Epithelial cell of prostate (primary cell): Measurements from ENCODE around the gene FBXW4.
"Not testable (repeated sequence)": the region's sequence is repeated elsewhere in the genome, so short reads cannot be mapped to it uniquely, and the experiment has no call there.

Source experiments
- DNase-seq: peaks from one replicate; pipeline ENCODE4 v3.0.0-alpha.2; 2011; ENCODE audit warnings: low read depth, low spot score
- H3K27ac ChIP-seq: fragments of 450-650 bp; 2 replicates; pipeline ENCODE4 v1.5.1; 2017; ENCODE audit warnings: mild to moderate bottlenecking

Gene FBXW4

DNA sequence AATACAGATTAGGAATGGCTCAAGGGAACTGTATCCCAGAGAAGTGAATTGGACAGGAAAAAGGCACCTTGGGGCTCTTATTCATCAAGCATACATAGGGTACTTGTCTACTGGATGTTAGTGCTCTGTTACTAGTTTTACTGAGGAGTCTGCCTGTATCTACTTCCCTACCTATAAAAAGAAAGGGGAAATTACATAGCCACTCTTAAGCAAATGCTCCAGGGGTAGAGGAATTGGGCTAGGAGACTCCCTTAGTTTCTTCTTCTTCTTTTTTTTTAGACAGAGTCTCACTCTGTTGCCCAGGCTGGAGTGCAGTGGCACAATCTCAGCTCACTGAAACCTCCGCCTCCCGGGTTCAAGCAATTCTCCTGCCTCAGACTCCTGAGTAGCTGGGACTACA, 101.6 kb downstream of the FBXW4 start:
- DNase-seq, H3K27ac ChIP-seq: not testable (repeated sequence)

DNA sequence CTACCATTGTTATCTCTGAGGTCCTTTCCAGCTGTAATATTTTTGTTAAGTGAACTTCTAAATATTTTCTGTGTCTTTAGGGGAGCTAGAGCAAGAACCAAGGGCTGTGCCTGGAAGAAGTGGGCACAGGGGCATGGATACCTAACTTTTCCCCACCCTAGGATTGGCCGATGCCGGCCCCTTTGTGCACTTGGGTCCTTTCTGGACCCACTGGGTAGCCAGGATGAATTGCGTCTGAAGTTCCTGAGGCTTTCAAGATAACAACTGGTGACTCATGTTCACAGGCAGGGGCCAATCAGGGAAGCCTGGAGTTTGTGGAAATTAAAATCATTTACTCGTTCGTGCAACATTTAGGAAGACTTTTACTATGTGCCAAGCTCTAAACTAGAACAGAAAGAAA, 106.1 kb downstream of the FBXW4 start:
- DNase-seq: no peak

DNA sequence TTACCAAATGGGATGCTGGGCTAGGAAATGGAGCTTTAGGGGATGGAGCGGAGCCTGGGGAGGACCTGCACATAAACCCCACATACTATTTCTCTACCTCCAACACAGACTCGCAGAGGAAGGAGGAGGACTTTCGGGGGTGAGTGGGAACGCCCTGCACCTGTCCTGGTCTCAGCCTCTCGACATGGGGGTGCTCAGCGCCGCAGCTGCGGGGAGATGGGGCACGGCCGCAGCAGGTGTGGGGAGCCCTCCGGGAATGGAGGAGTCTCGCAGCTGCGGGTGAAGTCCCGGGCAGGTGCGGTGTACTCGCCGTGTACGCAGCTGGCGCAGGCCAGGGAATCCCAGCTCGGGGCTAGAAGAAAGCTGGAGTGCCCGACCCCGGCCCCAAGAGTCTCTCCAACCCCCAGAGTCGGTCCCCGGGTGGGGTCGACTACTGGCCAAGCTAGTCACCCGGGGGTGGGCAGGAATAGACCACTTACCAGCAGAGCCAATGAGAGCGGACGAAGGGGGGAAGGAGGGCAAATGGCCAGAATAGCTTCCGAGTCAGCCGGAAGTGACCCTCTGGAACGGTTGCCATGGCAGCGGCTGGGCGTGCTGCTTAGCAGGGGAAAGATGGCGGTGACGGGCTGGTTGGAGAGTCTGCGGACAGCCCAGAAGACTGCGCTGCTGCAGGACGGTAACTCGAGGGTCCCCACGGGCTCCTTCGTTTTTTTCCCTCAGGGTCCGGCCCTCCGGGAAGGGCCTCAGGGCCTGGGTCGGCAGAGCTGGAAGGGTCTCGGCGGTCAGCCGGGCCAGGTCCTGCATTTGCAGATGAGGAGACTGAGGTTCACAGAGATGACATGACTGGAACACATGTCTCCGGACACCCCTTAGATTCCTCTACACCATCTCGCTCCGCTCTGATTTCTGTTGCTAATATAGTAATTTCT, 107.0 kb downstream of the FBXW4 start, which contains the start of the genes DPCD and POLL:
TSS of gene DPCD (plus strand) at position 597 of the 929 bp plus-strand sequence. CDS start at position 613, 16 bp downstream.
TSS of gene POLL (minus strand) at position 533 of the 929 bp plus-strand sequence. CDS start 897 bp downstream, outside the sequence.
- peak; percentile 45 for DNase-seq
- no peak within 1 kb of the TSS for H3K27ac ChIP-seq

More for the DNA sequence above, 106.1 kb downstream of the FBXW4 start:
- no peak overlapping the region for H3K27ac ChIP-seq

DNA sequence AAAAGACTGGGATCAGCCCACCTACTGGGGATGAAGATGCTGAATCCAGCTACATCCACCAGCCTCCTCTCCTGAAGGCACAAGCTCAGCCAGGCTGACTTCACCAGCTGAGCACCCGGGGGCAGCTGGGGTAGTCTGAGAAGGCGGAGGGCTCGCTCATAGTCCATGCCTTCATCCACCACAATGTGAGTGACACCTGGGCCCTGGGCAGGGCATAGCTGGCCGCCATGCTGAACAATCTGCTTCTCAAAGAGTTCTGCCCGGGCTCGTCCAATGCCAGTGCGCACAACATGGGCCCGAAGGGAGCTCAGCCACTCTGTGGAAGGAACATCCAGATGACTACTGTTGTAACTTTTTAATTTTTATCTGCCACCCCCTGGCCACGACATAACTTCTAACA, 109.1 kb downstream of the FBXW4 start:
- no peak for DNase-seq
- no peak overlapping the region for H3K27ac ChIP-seq

DNA sequence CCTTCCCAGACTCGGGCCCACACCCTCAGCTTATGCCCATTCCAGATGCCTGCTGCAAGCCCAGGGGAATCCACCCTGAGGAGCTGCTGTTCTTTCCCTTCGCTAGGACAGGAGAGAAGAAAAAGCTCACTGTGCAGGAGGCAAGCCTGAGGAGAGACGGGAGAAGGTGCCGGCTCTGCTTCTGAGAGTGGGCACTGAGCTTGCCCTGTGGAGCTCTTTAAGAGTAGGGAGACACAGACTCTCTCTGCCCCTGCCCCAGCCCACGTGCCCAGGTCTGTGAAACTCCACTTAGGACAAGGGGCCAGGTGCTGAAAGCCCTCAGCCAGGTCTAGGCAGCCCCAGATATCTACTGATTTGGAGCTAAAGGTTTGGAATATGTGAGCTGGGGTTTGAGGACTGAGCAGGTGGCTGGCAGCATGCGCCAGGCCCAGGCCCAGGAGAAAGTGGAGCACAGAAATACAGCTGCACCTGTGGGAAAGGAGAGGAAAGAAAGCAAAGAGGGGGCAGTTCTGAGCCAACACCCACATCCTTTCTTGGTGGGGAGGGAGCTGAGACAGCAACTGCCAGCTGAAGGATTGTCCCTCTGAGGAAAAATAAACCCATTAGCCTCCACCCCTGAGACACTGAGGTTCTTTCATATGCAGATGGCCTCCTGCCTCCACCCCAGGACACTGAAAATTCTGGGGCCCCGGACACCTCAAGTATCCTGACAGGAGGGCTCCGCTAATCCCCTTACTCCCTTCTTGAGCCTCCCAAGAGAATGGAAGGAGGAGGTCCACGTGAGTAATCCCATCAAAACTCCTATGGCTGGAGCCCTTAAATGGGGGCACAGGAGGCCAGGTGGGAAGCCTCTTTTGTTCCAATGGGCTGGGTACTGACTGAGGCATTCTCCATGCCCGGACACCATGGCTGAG, 114.2 kb downstream of the FBXW4 start:
- no peak for DNase-seq
- H3K27ac ChIP-seq: no peak overlapping the region

DNA sequence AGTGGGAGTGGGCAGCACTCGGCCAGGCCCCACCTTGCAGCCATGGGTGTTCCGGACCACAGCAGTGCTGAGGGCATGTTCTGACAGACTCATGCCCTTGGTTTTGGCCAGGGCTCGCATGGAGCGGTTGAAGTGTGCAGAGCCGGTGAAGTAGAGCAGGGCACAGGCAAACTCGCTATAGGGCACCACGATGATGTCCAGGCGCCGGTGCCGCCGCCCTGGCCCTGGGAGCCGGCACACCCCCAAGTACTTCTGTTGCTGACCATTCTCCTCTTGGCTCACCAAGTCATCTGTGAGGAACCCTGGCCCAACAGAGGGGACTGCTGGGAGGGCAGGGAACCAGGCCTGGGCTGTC, 115.5 kb downstream of the FBXW4 start:
- H3K27ac ChIP-seq: no peak overlapping the region
- no peak for DNase-seq

DNA sequence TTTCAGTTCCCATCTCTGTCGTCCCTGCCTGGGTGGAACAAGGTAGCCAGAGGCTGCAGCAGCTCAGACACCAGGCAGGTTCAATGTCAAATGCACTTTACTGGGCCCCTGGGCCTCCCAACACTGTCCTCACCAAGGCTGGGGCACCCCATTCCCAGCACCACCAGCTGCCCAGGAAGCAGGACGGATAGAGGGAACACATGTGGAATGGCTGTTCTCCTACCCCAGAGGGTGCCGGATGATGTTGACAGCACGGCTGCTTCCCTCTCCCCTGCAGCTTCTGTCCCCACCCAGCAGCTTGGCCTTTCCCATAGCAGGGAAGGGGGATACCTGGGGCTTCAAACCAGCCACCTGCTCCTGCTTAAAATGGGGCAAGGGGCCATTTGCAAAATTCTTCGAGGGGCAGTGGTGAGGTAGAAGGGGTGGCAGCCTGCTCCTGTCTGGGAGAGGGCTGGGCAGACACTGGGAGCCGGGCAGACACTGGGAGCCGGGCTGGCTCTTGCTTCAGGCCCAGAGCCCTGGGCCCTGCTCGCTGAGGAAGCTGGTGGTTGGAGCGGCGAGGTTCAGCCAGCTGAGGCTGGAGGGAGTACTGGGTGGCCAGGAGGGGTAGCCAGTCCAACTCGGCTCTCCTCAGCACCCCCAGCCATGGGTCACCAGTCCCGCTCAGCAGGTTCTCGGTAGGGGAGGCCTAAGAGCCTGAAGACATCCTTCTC, 116.0 kb downstream of the FBXW4 start:
- DNase-seq: no peak
- no peak overlapping the region for H3K27ac ChIP-seq

DNA sequence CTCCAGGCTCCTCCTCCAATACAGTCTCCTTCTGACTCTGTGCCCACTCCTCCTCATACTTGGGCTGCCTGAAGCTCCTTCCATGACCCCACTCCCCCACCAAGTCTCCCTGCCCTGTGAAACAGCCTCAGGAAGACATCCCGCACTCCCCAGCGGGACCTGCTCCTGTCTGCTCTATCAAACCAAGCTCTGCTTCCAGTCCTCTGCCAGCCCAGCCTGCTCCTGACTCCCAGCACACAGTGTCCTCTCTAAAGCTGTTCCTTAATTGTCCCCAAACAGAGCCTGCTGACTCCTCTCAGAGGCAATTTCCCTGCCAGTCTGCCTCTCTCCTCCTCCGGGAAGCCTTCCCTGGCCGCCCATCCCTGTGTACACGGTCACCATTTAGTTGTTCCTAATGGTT, 116.8 kb downstream of the FBXW4 start:
- H3K27ac ChIP-seq: no peak overlapping the region
- DNase-seq: no peak

DNA sequence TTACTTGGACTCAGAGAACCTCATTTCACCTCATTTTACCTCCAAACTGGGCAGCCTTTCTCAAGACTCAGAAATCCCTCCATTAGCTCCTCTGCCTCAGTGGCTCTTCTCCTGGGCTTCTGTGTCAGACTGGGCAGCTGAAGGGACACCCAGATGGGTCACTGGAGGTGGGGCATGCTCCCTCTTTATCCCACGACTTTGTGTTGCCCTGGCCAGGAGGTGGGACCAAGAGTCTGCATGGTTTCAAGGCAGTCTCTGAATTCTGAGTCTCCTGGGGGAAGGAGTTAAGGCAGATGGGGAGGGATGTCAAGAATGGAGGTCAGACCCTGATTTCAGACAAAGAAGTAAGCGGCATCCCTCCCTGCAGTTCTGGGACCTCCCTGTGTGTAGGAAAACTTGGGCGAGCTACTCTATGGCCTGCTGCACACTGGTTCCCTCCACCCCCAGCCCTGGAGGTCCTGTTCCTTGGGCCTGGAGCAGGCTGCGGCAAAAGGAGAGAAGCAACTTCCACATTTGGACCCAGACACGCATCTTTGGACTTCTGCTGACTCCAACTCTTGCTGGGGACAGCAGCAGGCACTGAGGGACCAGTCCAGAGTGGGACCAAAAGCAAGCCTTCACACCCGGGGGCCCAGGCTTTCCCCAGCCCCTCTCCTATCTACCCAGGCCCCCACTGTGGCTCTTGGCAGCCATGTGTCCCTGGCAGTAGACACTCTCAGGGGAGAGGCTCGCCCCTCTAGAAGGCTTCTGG, 117.7 kb downstream of the FBXW4 start:
- DNase-seq: no peak

DNA sequence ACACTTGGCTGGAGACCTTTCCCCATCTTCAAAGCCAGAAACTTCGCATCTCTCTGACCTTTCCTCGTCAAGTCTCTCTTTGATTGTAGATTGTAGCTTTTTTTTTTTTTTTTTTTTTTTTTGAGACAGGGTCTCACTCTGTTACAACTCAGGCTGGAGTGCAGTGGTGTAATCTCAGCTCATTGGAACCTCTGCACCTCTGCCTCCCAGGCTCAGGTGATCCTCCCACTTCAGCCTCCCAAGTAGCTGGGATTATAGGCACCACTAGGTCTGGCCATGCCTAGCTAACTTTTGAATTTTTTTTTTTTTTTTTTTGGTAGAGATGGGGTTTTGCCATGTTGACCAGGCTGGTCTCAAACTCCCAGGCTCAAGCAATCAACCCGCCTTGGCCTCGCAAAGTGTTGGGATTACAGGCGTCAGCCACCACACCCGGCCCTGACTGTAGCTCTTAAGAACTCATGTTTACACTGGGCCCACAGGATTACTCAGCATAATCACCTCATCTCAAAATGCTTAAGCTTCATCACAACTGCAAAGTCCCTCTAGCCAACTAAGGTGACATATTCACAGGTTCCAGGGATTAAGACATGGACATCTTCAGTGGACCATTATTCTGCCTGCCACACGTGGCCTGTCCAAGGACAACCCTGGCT, 118.6 kb downstream of the FBXW4 start:
- H3K27ac ChIP-seq: no peak overlapping the region
- peak; percentile 41 for DNase-seq

More for the DNA sequence above, 117.7 kb downstream of the FBXW4 start:
- no peak overlapping the region for H3K27ac ChIP-seq

DNA sequence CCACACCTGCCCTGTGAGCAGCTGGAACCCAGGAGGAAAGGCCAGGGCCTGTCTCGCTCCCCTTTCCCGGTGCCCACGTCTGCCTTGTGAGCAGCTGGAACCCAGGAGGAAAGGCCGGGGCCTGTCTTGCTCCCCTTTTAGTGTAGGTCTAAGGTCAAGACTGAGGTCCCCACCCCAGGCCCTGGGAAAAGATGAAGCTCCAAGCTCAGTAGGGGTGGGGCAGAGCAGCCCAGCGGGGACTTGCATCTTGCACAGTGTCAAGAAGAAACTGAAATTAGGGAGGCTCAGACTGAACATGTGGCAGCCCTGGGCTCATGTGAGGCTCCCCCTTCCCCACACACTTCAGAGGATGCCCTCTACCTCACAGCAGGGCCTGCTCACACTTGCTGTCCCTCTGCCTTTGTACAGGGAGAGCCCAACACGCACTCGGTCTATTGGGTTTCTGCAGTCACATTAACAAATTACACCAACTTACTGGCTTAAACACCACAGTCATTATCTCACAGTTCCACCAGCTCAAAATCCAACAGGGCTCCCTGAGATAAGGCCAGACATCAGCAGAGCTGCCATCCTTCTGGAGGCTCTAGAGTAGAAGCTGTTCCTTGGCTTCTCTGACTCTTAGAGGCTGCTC, 119.3 kb downstream of the FBXW4 start:
- H3K27ac ChIP-seq: no peak overlapping the region
- DNase-seq: no peak

DNA sequence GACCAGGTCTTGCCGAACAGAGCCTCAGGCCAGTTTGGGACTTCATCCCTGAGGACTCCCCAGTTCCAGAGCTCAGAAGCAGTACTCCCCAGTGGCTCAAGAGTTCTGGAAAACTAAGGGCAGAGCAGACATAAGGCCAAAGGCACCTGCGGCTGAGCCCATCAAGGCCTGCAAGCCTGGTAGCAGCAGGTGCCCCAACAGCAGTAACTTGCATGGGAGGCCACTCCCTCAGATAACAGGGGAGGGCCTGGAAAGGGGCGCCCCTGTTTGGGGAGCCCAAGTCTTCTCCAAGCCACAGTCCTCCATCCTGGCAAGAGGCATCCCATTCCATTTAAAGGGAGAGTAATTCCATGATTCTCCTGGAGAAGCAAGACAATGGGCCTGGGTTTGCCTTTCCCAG, 119.9 kb downstream of the FBXW4 start:
- DNase-seq: no peak
- H3K27ac ChIP-seq: no peak overlapping the region

DNA sequence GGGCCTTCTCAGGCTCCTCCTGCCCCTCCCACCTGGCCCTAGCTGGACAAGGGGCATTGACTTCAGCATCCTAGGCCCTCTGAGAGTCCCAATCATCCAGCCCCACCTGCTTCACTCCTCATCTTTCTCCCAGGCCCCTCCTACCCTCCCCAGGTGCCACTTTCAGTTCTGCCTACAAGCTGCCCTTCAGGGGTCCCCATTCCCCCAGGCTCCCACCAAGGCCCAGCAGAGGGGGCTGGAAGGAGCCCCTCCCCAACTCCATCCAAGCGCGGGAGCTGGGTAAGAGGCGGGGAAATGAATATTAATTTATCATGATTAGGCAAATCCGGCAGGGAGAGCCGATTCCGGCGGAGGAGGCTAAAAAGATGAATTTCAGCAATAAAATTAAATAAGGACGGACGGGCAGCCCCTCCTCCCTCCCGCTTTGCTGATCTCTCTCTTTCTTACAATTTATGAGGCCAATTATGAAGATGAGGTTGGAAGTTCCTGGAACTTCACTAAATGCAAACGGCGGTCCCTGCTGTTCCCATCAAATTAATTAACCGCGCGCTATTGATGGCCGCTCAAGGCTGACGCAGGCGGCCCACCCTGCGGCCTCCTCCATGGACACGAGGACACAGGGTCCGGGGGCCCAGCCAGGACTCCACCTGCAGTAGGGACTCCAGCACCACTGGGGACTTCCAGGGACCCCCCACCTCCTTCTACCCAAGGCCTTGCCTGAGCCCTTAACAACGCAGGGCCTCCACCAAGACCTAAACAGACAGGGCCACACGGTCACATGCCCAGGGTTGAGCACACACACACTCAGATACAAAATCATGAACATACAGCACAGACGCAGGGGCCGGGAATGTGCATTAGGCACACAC, 120.9 kb downstream of the FBXW4 start:
- DNase-seq: no peak
- H3K27ac ChIP-seq: no peak overlapping the region

DNA sequence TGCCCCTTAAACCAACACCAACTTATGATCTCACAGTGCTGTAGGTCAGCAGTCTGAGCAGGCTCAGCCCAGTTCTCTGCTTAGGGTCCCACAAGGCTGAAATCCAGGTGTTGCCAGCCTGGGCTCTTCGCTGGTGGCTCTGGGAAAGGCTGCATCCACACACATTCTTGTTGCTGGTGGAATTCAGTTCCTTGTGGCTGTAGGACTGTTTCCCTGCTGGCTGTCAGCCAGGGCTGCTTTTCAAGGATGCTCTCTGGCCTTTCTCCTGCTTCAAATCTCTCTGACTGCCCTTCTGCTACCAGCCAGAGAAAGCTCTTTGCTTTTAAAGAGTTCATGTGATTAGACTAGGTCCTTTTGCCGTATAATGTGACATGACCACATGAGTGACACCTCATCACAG, 122.2 kb downstream of the FBXW4 start:
- DNase-seq: no peak
- no peak overlapping the region for H3K27ac ChIP-seq

DNA sequence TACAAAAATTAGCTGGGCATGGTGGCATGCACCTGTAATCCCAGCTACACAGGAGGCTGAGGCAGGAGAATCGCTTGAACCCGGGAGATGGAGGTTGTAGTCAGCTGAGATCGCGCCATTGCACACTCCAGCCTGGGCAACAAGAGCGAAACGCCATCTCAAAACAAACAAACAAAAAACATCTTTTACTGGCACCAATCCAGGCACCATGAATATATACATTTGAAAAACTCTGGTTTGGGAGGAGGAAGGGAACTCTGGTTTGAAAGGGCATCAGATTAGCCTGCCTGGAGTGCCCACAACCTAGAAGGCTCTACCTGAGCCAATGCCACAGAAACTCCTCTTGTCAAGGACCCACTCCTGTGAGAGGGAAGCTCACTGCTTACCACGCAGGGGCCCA, 122.8 kb downstream of the FBXW4 start:
- no peak for DNase-seq
- no peak overlapping the region for H3K27ac ChIP-seq

DNA sequence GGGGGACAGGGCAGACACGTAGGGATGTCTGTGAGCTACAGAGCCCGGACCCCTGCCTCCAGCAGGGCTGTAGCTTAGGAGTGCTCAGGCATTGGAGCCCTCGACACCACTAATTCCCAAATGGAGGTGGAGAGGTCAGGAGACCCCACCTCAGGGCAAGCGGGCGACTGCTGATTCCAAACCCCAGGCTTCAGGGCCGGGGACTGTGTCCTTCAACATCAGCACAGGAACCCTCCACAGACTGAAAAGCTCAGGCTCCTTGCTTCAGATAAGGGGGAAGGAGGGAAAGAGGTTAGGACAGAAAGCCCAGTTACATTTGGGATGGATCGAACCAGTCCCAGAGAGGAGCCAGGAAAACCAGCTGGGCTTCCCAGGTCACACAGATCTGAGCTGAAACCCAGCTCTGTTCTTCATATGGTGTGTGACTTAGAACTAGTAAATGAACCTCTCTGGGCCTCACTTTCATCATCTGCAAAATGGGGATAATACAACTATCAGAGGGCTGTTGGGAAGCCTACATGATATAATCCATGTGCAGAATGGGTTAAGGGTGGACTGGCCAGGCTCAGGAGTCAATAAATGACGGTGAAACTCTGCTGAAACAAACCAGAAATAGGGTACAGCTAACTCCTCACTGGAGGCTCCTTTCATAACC, 123.6 kb downstream of the FBXW4 start:
- no peak for DNase-seq
- H3K27ac ChIP-seq: no peak overlapping the region
